ENCODE data around the gene AKAP5. TPM values are rescaled to one million over a fixed set of nuclear protein-coding genes. Genes with fewer than 3 reads are reported as not detected.

AKAP5 gene
- total RNA-seq, 1 experiment from 2014 or later, result 0.13 TPM

GRCh38 chr14:64488590-64489099 is 23.3 kb downstream of the AKAP5 start:
- no peak for DNase-seq (ENCODE audit: low read depth, low spot score)
- in situ Hi-C loops (cut with HindIII; ENCODE audit: low pct_unique_long_range_greater_than_20kb, low sequenced_read_pairs), result no loop called here

GRCh38 chr14:64491637-64492036 is 26.3 kb downstream of the AKAP5 start:
- in situ Hi-C loops (cut with HindIII; ENCODE audit: low pct_unique_long_range_greater_than_20kb, low sequenced_read_pairs), result no loop called here
- no peak for DNase-seq (ENCODE audit: low read depth, low spot score)

- DNase-seq (ENCODE audit: low read depth, low spot score), result no peak
- in situ Hi-C loops (cut with HindIII; ENCODE audit: low pct_unique_long_range_greater_than_20kb, low sequenced_read_pairs), result no loop called here
Observed at GRCh38 chr14:64493455-64493854, 28.2 kb downstream of the AKAP5 start.

GRCh38 chr14:64495252-64495651 is 30.0 kb downstream of the AKAP5 start:
- in situ Hi-C loops (cut with HindIII; ENCODE audit: low pct_unique_long_range_greater_than_20kb, low sequenced_read_pairs), result no loop called here
- no peak for DNase-seq (ENCODE audit: low read depth, low spot score)

GRCh38 chr14:64496764-64497163 is 31.5 kb downstream of the AKAP5 start:
- DNase-seq (ENCODE audit: low read depth, low spot score), result no peak
- in situ Hi-C loops (cut with HindIII; ENCODE audit: low pct_unique_long_range_greater_than_20kb, low sequenced_read_pairs), result no loop called here

GRCh38 chr14:64500088-64500487 is 34.8 kb downstream of the AKAP5 start:
- in situ Hi-C loops (cut with HindIII; ENCODE audit: low pct_unique_long_range_greater_than_20kb, low sequenced_read_pairs), result no loop called here
- DNase-seq (ENCODE audit: low read depth, low spot score), result no peak

GRCh38 chr14:64501411-64502171 is 36.3 kb downstream of the AKAP5 start:
- in situ Hi-C loops (cut with HindIII; ENCODE audit: low pct_unique_long_range_greater_than_20kb, low sequenced_read_pairs), result no loop called here
- DNase-seq (ENCODE audit: low read depth, low spot score), result peak; percentile 45

GRCh38 chr14:64502456-64502855 is 37.2 kb downstream of the AKAP5 start:
- no peak for DNase-seq (ENCODE audit: low read depth, low spot score)
- in situ Hi-C loops (cut with HindIII; ENCODE audit: low pct_unique_long_range_greater_than_20kb, low sequenced_read_pairs), result no loop called here

GRCh38 chr14:64502887-64503433 is 37.7 kb downstream of the AKAP5 start:
- DNase-seq (ENCODE audit: low read depth, low spot score), result no peak

GRCh38 chr14:64503434-64504309 is 38.4 kb downstream of the AKAP5 start, which contains the start of gene ZBTB25:
ZBTB25 (minus strand) TSS chr14:64503838; CDS start chr14:64490533, 13,305 bp downstream.
- in situ Hi-C loops (cut with HindIII; ENCODE audit: low pct_unique_long_range_greater_than_20kb, low sequenced_read_pairs), result no loop called here
- DNase-seq (ENCODE audit: low read depth, low spot score), result peak; percentile 88

More at GRCh38 chr14:64502887-64503433, 37.7 kb downstream of the AKAP5 start:
- in situ Hi-C loops (cut with HindIII; ENCODE audit: low pct_unique_long_range_greater_than_20kb, low sequenced_read_pairs), result no loop called here

- in situ Hi-C loops (cut with HindIII; ENCODE audit: low pct_unique_long_range_greater_than_20kb, low sequenced_read_pairs), result no loop called here
- DNase-seq (ENCODE audit: low read depth, low spot score), result peak; percentile 74
Observed at GRCh38 chr14:64504310-64504896, 39.1 kb downstream of the AKAP5 start, which contains the start of gene ZBTB1. ZBTB1 (plus strand) TSS chr14:64504770; CDS start chr14:64521505, 16,735 bp downstream.

- peak; percentile 88 for DNase-seq (ENCODE audit: low read depth, low spot score)
- in situ Hi-C loops (cut with HindIII; ENCODE audit: low pct_unique_long_range_greater_than_20kb, low sequenced_read_pairs), result no loop called here
Observed at GRCh38 chr14:64504897-64505794, 39.8 kb downstream of the AKAP5 start.

- no peak for DNase-seq (ENCODE audit: low read depth, low spot score)
- in situ Hi-C loops (cut with HindIII; ENCODE audit: low pct_unique_long_range_greater_than_20kb, low sequenced_read_pairs), result no loop called here
Observed at GRCh38 chr14:64506721-64507120, 41.4 kb downstream of the AKAP5 start.

GRCh38 chr14:64507376-64508156 is 42.3 kb downstream of the AKAP5 start:
- in situ Hi-C loops (cut with HindIII; ENCODE audit: low pct_unique_long_range_greater_than_20kb, low sequenced_read_pairs), result no loop called here
- no peak for DNase-seq (ENCODE audit: low read depth, low spot score)

- in situ Hi-C loops (cut with HindIII; ENCODE audit: low pct_unique_long_range_greater_than_20kb, low sequenced_read_pairs), result no loop called here
- DNase-seq (ENCODE audit: low read depth, low spot score), result no peak
Observed at GRCh38 chr14:64508215-64508776, 43.0 kb downstream of the AKAP5 start.

GRCh38 chr14:64509036-64509435 is 43.7 kb downstream of the AKAP5 start:
- in situ Hi-C loops (cut with HindIII; ENCODE audit: low pct_unique_long_range_greater_than_20kb, low sequenced_read_pairs), result no loop called here
- no peak for DNase-seq (ENCODE audit: low read depth, low spot score)

Data from SK-MEL-5 (cell line).